Measurements from ENCODE around the gene KCTD21.

The KCTD21 gene

DNA sequence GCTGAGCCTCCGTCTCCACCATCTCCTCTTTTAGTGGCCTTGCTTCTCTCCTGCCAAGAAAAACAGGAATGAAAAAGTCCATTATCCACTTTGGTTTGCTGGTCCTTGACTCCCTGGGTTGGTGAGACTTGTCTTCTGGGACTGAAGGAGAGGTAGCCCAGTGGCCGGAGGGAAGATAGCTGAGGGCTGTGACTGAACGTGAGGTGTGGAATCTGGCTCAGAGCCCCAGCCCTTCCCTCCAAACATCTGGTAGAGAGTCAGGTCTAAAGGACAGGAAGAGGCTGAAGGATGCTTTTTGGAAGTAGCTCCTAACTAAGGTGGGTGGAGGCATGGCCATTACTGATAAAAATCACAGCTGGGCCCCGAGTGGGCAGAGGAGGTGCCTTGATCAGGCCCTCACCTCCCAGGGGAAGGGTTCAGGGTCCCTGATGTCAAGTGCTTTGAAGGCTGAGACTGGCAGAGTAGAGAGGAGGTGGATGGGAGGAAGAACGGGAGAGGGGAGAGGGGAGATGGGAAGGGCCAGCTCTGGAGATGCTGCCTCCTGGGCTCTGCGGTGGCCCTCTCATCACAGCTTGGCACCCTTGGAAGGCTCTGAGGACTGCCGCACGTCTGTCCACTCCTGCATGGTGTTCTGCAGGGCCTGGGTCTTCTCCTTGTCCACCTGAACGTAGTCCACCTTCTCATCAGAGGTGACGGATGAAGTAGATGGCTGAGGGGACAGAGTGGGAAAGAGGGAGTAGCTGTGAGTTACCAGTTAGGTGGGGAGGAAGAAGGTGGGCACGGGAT, 30.5 kb upstream of the KCTD21 start:
- DNase-seq (ENCODE audit: low read depth in 3 of 3), result no peak

DNA sequence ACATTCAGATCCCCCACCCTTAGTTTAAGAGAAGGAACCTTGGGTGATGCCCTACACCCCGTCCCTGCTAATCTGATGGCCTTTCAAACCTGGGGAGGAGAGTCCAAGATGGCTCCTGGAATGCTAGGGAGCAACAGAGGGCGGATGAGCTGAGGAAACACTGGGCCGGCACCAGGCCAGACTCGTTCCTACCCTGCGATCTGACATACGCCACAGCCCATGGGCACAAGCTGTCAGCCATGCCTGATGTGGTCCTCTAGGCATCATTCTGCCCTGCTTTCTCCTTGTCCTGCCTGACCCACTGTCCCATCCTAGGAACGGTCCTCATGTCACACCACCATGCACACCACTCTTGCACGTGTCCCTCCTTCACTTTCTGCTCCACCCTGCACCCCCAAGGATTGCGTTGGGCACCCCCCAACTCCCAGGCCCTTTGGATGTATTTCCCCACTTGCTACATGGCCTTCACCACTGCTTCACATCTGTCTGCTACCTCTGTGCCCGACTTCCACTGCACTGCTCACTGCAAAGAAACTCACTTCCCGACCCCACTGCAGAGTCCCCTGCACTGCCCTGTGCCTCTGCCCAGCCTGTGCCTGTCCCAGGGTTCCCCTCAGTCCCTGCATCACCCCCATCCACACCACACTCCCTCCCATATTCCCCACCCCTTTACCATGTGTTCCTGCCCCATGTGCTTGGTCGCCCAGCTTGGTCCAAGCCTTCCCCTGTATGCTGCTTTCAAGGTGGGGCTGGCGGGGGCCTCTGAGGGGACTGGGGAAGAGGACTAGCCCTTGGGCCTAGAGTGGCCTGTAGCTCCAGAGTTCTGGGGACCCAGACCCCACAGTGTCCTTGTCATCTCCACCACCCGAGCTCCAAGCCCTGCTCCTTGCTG, 29.5 kb upstream of the KCTD21 start:
- DNase-seq (ENCODE audit: low read depth in 3 of 3), result no peak

DNA sequence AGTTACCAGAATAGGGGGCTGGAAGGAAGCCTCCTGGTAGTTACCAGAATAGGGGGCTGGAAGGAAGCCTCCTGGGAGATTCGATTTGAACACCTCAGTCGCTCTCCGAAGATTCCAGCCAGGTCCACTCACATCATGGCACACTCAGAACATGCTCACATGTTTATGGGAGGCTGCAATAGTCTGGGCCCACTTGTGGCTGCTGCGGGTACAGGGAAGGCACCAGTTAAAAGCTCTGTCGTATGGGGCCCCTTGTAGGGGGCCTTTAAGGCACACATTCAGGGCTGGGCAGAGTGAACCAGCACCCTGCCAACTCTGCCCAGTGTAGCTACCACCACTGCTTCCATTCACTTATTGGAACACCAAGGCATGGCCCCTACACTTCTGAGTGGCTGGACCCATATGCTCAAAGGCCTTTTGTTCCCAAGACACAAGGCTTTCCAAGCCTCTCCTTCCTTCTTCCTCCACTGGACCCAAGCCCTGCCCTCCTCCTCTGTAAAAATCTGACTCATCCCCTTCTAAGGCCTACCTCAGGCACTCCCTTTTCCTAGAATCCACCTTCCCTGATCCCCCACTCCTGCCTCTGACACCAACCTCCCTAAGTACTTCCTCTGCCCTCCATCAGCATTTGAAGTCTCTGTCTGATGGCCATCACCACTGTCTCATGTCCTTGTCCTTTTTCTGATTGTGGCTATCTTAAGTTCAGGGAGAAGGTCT, 28.3 kb upstream of the KCTD21 start:
- DNase-seq (ENCODE audit: low read depth in 3 of 3), result no peak

DNA sequence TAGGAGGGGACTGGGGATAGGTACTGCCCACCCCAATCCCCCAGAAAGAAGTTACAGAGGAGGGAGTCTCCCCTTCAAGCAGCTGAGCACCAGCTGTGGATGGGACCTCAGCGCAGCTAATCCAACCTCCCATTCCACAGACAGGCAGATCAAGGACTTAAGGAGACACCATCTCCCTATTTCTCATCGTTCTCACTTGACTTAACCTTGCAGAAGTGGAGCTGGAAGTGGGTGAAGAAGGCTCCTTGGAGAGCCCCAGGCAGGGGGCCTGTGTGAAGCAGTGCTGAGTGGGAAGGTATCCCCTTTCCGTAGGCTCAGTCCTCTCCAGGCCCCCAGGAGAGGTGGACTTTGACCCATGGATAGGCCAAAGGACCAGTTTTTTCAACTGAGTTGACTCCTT, 27.6 kb upstream of the KCTD21 start:
- DNase-seq (ENCODE audit: low read depth in 3 of 3), result no peak

DNA sequence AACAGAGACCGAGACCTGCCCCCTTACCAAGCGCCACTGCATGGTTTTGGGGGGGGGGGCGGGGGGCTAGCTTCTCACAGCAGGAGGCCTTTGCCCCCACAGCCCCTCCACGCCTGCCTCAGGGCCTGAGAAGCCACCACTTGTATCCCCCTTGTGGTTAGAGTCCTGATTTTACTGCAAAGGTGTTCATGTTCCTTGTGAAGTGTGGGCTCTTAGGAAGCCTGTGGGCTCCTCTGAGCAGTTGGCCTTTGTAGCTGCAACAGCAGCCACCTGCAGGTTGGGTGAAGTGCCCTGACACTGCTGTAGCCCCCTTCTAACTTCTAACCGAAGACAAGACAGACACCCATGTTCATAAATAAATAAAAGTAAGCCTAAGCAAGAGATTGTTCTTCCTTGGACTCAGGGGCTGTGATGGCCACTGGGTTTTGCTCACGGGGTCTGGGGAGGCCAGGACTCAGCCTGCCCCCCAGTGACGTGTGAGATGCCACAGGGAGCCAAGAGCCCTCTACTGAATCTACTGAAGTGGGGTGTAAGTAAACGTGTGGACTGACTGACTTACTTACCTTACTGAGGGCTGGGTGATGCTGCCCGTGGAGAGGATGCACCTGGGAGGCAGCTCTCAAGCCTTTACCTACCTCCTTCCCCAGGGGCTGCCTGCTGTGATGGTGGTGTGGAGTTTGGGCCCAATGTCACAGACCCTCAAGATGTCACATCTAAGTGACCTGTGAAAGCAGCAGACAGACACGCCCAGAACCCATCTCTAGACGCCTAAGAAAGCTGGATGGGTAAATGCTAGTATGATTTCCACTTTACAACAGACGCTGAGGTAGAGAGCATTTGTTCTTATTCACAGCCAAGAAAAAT, 26.1 kb upstream of the KCTD21 start:
- DNase-seq (ENCODE audit: low read depth in 3 of 3), result no peak

DNA sequence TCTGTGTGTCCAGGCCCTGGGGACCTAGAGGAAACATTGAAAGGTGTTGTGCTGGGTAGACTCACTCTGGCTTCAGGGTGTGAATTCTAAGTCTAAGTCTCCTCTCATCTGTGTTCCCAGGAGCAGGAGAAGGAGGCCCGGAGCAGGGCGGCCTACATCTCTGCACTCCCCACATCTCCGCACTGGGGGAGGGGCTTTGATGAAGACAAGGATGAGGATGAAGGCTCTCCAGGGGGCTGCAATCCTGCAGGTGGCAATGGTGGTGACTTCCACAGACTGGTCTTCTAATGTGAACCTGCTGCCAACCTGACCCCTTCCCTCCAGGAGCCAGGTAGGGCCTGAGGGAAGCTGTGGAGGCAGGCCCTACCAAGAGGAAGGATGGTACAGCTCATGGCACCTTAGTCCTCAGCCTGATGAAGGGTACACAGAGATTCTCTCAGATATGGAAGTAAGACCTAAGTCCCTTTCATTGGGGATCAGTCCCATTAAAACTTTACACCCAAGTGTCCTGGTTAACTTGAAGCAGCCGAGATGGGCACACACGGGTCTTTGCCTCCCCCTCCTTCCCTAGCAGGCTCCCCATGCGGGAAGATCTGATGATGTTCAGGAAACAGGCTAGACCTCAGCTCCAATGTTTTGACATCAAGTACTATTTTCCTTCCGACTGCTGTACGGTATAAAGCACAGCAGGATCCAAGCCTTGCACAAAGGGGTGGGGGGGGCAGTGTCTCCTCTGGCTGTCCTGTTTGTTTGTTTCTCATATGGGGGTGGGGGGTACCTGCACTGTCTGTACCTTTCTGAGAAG, 25.3 kb upstream of the KCTD21 start:
- DNase-seq (ENCODE audit: low read depth in 3 of 3), result no peak

DNA sequence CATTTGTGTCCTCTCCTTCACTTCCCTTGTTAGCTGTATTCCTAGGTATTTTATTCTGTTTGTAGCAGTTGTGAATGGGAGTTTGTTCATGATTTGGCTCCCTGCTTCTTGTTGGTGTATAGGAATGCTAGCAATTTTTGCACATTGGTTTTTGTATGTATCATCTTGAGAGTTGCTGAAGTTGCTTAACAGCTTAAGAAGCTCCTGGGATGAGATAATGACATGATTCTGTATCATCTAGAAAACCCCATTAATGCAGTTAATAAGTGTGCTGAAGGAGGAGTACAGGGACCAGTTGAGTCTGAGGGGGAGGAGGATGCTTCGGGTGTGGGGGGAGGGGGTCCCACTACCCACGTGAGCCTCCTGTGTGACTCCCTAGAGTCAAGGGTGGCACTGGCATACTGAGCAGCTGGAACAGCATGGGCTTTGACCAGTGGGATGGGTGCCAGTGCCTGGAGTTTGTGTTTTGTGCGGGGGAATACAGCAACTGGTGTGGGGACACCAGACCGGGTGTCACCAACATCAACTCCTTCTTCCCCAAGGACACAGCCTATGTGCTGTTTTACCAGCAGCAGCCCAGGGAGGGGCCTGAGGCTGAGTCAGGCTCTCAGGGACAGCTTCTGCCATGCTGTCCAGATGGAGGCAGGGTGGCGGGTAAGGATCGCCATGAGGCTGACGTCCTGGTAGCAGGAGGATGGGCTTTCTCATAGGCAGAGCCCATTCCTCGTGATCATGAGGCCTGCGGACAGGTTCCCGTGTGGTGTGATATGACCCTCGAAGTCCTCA, 24.4 kb upstream of the KCTD21 start:
- DNase-seq (ENCODE audit: low read depth in 3 of 3), result no peak

DNA sequence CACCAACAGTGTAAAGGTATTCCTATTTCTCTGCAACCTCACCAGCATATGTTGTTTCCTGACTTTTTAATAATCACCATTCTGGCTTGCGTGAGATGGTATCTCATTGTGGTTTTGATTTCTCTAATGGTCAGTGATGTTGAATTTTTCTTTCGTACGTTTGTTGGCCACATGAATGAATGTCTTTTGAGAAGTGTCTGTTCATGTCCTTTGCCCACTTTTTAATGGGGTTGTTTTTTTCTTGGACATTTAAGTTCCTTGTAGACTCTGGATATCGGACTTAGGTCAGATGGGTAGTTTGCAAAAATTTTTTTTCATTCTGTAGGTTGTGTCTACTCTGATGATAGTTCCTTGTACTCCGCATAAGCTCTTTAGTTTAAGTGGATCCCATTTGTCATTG, 23.1 kb upstream of the KCTD21 start:
- no peak for DNase-seq (ENCODE audit: low read depth in 3 of 3)

DNA sequence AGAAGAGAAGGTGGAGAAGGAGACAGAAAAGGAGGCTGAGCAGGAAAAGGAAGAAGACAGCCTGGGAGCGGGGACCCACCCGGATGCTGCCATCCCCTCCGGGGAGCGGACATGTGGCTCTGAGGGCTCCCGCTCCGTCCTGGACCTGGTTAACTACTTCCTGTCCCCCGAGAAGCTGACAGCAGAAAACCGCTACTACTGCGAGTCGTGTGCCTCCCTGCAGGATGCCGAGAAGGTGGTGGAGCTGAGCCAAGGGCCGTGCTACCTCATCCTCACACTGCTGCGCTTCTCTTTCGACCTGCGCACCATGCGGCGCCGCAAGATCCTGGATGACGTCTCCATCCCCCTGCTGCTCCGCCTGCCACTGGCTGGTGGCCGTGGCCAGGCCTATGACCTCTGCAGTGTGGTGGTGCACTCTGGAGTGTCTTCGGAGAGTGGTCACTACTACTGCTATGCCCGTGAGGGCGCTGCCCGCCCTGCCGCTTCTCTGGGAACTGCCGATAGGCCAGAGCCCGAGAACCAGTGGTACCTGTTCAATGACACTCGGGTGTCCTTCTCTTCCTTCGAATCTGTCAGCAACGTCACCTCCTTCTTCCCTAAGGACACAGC, 21.7 kb upstream of the KCTD21 start:
- DNase-seq (ENCODE audit: low read depth in 3 of 3), result no peak

DNA sequence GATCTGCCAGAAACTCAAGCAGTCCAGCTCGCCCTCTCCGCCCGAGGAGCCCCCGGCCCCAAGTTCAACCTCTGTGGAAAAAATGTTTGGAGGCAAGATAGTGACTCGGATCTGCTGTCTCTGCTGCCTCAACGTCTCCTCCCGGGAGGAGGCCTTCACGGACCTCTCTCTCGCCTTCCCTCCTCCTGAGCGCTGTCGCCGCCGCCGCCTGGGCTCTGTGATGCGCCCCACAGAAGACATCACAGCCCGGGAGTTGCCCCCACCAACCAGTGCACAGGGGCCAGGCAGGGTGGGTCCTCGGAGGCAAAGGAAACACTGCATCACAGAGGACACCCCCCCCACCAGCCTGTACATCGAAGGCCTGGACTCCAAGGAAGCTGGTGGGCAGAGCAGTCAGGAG, 21.1 kb upstream of the KCTD21 start:
- DNase-seq (ENCODE audit: low read depth in 3 of 3), result no peak

DNA sequence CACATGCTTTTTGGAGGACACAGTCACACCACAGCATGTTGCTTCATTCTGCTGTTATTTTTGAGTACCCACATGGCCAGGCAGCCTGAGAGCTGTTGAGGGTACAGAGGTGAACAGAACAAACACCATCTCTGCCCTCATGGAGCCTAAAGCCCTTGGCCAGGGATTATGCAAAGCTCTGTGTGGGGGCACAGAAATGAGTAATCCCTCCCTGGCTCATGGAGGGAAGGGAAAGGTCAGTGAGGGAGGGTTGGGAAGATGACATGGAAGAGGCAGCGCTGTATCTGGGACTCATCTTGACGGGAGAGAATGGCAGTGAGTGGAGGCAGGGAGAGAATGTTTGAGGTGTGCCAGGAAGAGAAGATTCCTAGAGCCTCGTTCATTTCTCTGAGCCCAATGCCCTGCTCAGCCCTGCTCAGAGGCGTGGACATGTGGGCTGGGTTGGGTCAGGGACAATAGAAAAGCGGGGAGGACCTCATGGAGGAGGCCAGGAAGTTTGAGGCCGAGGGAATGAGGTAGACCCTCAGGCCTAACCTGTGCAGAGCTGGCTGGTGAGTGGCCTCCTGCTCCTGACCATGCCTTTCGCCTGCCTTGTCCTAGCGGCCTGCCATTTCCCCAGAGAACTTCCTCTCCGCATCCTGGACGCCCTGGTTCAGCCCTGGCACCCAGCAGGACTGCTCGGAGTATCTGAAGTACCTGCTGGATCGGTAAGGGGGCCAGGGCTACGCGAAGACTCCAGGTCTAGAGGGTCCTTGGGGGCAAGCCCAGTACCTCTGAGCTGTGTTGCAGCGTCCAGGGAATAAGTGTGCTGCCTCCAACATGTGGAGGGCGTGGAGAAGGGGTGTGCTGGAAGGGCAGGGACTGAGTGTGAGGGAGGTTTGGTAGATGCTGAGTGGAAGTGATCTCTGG, 20.1 kb upstream of the KCTD21 start:
- DNase-seq (ENCODE audit: low read depth in 3 of 3), result no peak

DNA sequence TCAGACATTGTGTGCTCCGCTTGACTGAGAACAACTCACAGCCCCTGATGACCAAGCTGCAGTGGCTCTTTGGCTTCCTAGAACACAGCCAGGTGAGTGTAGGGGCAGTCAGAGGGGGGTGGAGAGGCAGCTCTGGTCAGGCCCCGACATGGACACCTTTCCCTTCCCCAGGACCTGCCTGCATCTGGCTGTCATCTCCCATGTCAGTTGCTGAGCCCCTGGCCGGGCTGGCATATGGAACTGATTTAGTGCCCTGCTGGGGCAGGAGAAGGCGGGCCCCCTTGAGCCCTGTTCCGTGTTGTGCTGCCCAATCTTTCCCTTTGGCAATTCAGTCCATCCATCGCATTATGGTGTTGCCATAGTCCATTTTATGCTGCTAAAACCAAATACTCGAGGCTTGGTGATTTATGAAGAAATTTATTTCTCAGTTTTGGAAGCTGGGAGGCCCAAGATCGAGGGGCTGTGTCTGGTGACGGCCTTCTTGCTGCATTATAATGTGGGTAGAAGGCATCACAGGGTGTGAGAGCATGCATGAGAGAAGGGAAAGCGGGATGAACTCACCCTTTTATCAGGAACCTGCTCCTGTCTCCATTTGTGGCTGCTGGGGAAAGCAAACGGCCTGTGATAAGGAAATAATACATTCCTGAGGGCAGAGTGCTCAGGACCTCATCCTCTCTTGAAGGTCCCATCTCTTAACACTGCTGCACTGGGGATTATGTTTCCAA, 19.3 kb upstream of the KCTD21 start:
- DNase-seq (ENCODE audit: low read depth in 3 of 3), result no peak

DNA sequence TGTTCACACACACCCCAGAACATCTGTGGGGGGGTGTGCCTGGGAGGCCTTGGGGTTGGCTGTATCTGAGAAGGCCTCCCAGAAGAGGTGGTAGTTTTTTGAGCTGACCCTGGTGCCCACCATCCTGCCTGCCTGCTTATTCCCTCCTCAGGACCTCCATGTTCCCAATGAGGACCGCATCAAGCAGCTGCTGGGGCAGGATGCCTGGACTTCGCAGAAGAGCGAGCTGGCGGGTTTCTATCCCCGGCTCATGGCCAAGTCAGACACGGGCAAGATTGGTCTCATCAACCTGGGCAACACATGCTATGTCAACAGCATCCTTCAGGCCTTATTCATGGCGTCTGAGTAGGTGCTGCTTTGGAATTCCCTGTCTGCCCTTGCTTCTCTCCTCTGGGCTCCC, 17.3 kb upstream of the KCTD21 start:
- no peak for DNase-seq (ENCODE audit: low read depth in 3 of 3)

DNA sequence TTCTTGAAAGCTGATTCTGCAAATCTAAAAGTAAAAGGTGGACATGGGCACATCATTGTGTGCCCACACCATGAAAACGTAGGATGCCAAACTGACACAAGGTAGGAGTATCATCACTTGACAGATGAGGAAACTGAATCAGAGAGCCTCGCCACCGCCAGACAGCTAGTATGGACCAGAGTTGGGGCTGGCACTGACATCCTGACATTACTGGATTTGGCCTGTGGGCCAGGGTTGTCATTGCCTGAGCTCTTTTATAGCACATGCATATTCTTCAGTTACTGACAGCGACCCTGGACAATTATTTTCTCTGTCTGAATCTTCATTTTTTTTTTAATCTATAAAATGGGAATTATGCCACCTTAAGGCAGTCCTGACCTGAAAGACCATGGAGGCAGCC, 16.8 kb upstream of the KCTD21 start:
- DNase-seq (ENCODE audit: low read depth in 3 of 3), result no peak

DNA sequence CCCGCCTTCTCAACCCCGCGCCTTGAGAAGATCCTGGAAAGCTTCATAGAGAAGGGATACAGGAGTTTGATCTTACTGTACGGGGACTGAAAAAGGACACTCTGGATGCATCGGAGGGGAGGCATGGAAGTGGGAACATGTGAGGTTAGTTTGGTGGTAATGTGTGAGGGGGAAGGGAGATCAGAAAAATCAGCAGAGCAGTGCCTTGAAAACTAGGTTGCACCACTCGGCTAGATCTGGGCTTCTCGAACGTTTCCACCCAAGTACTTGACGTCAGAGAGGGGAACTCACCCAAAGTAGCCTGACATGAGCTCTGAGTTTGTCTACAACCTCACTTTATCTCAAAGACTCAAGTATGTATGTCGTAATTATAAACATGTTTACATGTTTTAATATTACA, 14.8 kb upstream of the KCTD21 start:
- no peak for DNase-seq (ENCODE audit: low read depth in 3 of 3)

DNA sequence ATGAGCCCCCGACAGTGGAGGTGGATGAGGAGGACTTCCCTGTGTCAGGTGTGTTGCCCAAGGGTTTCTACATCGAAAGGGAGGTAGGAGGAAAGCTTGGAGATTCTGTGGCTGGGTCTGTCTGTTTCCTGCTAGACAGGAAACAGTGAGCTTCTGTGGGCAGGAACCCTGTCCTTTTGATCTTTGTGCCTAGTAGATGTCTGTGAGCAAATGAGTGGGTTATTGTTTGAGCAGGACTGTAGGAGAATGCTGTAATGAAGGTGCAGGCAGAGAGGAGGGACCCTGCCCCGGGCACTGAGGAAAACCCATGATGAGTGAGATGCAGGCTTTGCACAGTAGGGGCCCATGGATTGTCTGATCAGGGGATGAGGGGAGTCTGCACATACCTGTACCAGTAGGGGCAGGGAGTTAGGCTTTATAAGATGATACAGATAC, 14.3 kb upstream of the KCTD21 start:
- DNase-seq (ENCODE audit: low read depth in 3 of 3), result peak in 1 of 3 experiments; percentile 19

DNA sequence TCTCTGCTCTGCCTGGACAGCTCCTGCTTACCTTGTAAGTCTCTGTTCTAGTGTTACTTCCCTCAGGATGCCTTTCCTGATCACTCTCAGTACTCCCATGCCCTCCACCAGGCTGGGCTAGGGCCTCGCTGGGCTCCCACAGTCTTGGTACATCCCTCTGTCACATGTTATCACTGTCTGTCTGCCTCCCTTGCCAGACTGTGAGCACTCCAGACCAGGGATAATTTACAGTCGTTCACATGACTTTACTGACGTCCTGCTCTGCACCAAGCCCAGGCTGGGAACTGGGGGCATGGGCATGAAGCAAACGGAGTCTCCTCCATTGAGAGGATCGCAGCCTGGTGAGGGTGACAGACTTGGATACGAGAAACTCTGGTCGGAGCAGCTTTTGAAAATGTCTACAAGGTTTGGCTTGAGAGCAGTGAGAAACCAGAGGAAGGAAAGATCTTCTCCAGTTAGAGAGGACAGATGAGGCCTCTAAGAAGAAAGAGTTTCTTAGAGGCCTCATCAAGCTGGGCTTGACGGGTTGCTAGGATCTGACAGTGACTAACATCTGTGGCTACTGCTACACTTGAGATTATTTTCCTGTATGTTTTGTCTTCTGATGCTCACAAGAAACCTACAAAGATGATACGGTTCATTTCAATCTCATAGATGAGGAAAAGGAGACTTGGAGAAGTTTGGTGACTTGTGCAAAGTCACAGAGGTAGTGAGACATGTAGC, 12.8 kb upstream of the KCTD21 start:
- no peak for DNase-seq (ENCODE audit: low read depth in 3 of 3)
